Measurements from ENCODE around the gene CDHR1. TPM values are rescaled to one million over a fixed set of nuclear protein-coding genes. Genes with fewer than 3 reads are reported as not detected.

Gene CDHR1
- polyA plus RNA-seq, 1 experiment: not detected

- H3K9me3 ChIP-seq (ENCODE audit: control insufficient read depth, insufficient read depth, low read length): no peaks in the 10 kb centered on the region
- ChIA-PET CTCF (interaction anchor here (0.9 to 3.4 kb wide), 2 partner anchors 11 to 378 kb away, joined by 6 to 19 read pairs; no protein-coding TSS in a partner anchor), POLR2A (no interaction called here)
- no peak overlapping the region for H3K27ac ChIP-seq (ENCODE audit: low read depth, low read length)
- no peak overlapping the region for H3K4me3 ChIP-seq (ENCODE audit: low read depth, low read length)
- no peak for DNase-seq (ENCODE audit: low read depth, low spot score)
- no peak for TF ChIP-seq CTCF (IDR thresholded peaks at IDR 0.05; ENCODE audit: low read depth, low read length)
- no peaks in the 10 kb centered on the region for H3K27me3 ChIP-seq (ENCODE audit: control insufficient read depth, insufficient read depth, low read length)
These were observed 35.2 kb upstream of the CDHR1 start for GRCh38 chr10:84159076-84159685.

DNA sequence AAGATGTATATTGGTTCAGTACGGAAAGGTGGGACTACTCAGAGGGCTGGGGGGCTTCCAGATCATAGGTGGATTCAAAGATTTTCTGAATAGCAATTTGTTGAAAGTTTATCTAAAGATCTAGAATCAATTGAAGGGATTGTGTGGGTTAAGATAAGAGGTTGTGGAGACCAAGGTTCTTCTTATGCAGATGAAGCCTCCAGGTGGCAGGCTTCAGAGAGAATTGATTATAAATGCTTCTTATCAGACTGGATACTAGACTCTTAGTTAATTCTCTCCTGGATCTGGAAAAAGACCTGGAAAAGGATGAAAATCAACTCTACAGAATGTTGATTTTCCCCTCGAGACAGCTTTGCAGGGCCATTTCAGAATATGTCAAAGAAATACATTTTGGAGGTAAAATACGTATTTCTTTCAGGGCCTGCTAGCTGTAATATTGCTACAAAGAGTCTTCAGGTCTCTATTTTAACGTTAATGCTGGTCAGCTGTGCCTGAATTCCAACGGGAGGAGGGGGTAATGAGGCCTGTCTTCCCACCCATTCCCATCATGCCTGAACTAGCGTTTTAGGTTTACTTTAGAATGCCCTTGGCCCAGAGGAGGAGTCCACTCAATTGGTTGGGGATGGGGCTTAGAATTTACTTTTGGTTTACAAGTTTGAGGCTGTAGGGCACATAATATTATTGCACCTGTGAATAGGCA lies 33.5 kb upstream of the CDHR1 start:
- ChIA-PET POLR2A (no interaction called here), CTCF (interaction anchor here (1.2 to 3.4 kb wide), 2 partner anchors 12 to 376 kb away, joined by 4 to 19 read pairs; no protein-coding TSS in a partner anchor)
- DNase-seq (ENCODE audit: low read depth, low spot score): no peak
- no peaks in the 10 kb centered on the region for H3K9me3 ChIP-seq (ENCODE audit: control insufficient read depth, insufficient read depth, low read length)
- no peak overlapping the region for H3K27ac ChIP-seq (ENCODE audit: low read depth, low read length)
- TF ChIP-seq CTCF (IDR thresholded peaks at IDR 0.05; ENCODE audit: low read depth, low read length): no peak
- peaks cover 3% of the 10 kb centered on the region for H3K27me3 ChIP-seq (ENCODE audit: control insufficient read depth, insufficient read depth, low read length)
- no peak overlapping the region for H3K4me3 ChIP-seq (ENCODE audit: low read depth, low read length)

GRCh38 chr10:84163996-84164395 lies 30.3 kb upstream of the CDHR1 start:
- Histone ChIP-seq H3K27me3 (ENCODE audit: control insufficient read depth, insufficient read depth, low read length) (peaks cover 3% of the 10 kb centered on the region), H3K9me3 (ENCODE audit: control insufficient read depth, insufficient read depth, low read length) (no peaks in the 10 kb centered on the region), H3K27ac (ENCODE audit: low read depth, low read length) (no peak overlapping the region), H3K4me3 (ENCODE audit: low read depth, low read length) (no peak overlapping the region)
- ChIA-PET POLR2A (no interaction called here), CTCF (interaction anchor here (1.7 kb wide), 1 partner anchor 16 kb away, joined by 4 read pairs; no protein-coding TSS in a partner anchor)
- no peak for TF ChIP-seq CTCF (IDR thresholded peaks at IDR 0.05; ENCODE audit: low read depth, low read length)
- DNase-seq (ENCODE audit: low read depth, low spot score): no peak

DNA sequence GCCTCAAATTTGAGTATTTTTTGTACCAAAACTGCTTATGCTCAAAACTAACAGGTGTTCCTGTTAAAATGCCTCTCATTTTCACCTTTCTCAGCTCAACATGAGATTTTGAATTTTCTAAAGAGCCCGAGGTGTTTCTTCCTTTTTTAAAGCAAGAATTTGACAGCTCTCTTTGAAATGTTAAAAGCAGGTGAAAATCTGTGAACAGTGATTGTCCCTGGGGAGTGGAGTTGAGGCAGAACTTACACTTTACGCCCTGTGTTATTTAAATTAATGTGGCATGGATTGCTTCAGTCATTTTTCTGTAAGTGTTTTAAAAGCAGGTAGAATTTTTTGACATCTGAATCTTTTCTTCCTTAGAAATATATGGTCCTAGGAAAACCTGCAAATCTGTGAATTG lies 29.9 kb upstream of the CDHR1 start:
- CTCF ChIA-PET: interaction anchor here (1.7 kb wide), 1 partner anchor 16 kb away, joined by 4 read pairs; no protein-coding TSS in a partner anchor
- H3K4me3 ChIP-seq (ENCODE audit: low read depth, low read length): no peak overlapping the region

More for the DNA sequence above, 29.9 kb upstream of the CDHR1 start:
- Histone ChIP-seq H3K27me3 (ENCODE audit: control insufficient read depth, insufficient read depth, low read length) (peaks cover 3% of the 10 kb centered on the region), H3K27ac (ENCODE audit: low read depth, low read length) (no peak overlapping the region), H3K9me3 (ENCODE audit: control insufficient read depth, insufficient read depth, low read length) (no peaks in the 10 kb centered on the region)
- POLR2A ChIA-PET: no interaction called here
- TF ChIP-seq CTCF (IDR thresholded peaks at IDR 0.05; ENCODE audit: low read depth, low read length): no peak
- DNase-seq (ENCODE audit: low read depth, low spot score): no peak

All from AG04450 (cell line).